HG03196 (cell line): ENCODE measurements around the gene R3HDM1.
"Not testable (repeated sequence)": the region's sequence is repeated elsewhere in the genome, so short reads cannot be mapped to it uniquely, and the experiment has no call there.

Source experiments
- ATAC-seq: cut with Tn5 transposase; IDR thresholded peaks from one replicate; pipeline ENCODE4 v1.9.1; 2021; ENCODE audit not compliant: unreplicated experiment

Gene R3HDM1

DNA sequence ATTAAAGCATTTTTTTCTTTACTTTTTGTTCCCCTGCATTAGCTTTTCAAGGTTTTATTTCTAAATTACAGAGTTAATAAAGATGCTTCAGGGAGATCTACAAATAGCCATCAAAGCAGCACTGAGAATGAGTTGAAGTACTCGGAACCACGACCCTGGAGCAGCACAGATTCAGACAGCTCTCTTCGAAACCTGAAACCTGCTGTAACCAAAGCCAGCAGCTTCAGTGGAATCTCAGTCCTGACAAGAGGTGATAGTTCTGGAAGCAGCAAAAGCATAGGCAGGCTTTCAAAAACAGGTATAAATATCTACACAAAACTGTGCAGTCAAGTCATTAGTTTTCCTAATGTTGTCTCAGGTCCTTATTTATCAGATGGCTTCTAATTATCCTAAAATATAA, 107.5 kb downstream of the R3HDM1 start:
- no peak for ATAC-seq

DNA sequence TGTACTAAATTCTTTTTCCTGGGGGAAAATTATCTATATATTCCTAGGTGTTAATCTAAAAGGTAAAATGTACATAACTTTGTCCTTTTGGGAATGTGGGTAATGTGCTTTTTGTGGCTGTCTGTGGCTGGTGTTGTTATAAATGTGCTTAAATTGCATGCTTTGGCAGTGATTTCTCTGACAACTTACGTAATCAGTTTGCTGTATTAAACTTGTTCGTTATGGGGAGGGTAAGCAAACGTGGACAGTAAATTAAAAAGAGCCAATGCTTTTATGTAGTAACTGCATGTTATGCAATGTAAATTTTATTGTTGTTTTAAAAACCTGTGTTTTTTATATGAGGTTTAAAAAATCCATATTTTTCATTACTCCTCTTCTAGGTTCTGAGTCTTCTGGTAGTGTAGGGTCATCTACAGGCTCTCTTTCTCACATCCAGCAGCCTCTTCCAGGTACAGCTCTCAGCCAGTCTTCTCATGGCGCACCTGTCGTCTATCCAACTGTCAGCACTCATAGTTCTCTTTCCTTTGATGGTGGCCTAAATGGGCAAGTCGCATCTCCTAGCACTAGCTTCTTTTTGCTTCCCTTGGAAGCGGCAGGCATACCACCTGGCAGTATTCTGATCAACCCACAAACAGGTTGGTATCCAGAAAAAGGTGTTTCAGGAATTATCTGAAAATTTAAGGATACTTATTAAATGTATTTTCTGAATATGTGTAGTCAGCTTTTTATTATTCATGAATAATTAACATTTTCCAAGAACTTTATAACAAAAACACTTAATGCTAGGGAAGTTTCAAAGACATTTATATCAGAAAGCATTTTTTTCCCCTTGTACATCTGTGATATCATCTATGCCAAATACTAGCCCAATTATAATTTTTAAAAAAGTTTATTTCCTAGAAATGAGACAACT, 110.1 kb downstream of the R3HDM1 start:
- no peak for ATAC-seq

DNA sequence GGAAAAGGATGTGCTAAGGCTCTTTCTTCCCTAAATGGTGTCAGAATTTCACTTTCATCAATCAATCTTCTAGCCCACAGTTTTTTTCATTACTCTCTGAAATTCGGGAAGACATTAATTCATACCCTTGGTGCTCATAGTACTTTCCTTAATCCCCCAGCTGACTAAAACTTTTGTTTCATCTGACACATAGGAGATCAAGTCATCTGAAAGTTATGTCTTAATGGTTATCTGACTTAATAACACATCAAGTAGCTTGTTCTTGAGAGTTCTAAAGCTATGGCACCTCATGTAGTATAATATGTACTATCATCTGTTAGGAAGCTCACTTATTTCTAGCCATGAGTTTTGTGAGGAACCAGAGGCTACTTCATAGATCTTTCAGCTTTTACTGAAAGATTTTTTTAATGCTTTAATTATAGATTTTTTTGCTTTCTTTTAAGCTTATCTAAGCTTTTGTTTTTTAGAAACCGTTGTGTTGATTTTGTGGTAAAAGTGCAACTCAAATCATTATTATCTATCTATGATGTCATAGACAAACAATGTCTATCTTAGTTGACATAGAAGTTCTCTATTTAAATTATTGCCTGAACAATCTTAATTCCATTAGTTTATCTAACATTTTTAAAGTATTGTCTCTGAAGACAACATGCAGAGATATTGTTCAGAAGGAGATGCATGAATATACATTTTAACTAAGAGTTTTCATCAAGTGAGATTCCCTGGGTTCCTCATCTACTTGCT, 116.7 kb downstream of the R3HDM1 start:
- no peak for ATAC-seq

DNA sequence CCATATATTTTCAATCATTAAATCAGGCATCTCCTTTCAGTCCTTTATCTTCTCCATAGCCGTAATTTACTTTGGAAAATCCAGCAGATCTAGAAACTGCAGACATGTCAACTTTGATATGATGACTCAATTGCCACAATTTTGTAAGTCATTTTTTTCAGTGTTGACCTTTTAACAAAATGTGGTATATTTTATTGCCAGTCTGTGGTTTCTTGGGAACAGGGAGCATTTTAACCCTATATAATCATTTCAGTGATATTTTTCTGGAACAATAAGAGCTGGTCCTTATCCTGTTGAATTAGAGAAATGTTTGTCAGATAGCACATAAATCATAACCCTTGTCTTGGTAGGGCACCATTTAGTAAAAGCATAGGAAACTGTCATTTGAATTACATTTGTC, 119.4 kb downstream of the R3HDM1 start:
- ATAC-seq, result no peak

DNA sequence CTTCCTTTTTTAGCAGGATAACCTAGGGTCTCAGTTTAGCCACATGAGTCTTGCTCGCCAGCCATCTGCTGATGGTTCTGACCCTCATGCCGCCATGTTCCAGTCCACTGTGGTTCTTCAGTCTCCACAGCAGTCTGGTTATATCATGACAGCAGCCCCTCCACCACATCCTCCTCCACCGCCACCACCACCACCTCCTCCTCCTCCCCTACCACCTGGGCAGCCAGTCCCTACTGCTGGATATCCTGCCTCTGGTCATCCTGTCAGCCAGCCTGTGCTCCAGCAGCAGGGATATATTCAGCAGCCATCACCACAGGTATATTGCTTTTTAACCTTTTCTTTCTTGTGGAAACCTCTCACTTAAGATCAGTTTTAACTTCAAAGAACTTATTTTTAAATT, 120.4 kb downstream of the R3HDM1 start:
- no peak for ATAC-seq

DNA sequence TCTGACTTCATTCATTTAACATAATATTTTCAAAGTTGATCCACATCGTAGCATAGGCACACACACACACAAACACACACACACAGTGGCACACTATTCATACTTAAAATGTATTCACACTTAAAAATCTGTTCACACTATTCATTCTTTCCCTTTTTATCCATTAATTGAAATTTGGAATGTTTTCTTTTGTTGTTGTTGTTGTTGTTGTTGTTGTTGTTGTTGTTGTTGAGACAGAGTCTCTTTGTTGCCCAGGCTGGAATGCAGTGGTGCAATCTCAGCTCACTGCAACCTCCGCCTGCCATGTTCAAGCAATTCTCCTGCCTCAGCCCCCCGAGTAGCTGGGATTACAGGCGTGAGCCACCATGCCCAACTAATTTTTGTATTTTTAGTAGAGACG, 123.0 kb downstream of the R3HDM1 start:
- ATAC-seq, result not testable (repeated sequence)

DNA sequence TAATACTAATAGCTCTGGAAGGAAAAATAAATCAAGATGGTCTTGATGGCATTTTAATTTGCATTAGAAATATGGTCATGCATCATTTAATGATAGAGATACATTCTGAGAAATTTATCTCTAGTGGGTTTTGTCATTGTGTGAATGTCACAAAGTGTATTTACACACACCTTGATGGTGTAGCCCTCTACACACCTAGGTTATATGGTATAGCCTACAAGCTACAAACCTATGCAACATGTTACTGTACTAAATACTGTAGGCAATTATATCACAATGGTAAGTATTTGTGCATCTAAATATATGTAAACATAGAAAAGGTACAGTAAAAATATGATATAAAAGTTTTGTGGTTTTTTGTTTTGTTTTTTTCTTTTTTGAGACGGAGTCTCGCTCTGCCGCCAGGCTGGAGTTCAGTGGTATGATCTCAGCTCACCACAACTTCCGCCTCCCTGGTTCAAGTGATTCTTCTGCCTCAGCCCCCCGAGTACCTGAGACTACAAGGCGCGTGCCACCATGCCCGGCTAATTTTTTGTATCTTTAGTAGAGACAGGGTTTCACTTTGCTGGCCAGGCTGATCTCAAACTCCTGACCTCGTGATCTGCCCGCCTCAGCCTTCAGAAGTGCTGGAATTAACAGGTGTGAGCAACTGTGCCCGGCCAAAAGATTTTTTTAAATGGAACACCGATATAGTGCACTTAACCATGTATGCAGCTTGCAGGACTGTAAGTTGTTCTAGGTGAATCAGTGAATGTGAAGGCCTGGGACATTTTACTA, 126.7 kb downstream of the R3HDM1 start:
- ATAC-seq, result no peak

DNA sequence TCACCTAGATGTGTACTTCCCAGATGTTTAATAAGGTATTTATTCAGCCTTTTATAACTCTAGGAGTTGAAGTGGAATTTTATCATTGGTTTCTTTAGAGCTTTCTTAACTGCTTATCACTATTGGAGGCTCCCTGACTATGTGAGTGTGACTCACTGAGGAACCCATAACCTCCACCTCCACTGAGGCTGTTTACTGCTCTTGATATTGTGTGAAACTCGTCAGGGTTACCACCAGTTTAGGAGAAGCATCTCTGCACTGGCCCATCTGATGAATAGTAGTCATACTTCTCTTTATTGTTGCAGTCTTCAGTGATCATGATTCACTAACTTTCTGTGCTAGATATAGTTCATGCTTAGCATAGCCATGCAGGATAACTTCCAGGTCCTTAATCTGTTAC, 130.8 kb downstream of the R3HDM1 start:
- no peak for ATAC-seq

DNA sequence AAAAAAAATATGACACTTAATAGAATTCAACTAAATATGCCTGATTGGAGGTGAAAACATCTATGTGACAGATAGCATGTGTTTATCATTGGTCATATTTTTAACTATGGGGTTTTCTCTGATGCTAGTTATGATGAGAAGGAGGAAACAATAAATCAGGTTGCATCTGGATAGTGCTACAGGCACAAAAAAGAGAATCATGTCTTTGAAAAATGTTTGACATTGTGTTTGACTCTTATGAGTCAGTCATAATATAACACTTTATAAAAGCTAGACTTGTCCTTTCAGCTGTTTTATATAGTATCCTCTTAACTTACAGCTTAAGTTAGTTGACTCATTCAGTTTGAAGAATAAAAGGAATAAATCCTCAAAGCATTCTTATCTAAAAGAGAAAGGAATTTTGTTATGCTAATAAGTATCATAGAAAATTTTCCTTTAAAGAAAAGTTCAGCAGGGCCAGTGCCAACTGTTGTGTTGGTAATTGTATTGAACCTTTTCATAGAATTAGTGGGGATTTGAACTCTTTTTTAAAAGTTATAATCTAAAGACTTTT, 131.9 kb downstream of the R3HDM1 start:
- ATAC-seq, result no peak

DNA sequence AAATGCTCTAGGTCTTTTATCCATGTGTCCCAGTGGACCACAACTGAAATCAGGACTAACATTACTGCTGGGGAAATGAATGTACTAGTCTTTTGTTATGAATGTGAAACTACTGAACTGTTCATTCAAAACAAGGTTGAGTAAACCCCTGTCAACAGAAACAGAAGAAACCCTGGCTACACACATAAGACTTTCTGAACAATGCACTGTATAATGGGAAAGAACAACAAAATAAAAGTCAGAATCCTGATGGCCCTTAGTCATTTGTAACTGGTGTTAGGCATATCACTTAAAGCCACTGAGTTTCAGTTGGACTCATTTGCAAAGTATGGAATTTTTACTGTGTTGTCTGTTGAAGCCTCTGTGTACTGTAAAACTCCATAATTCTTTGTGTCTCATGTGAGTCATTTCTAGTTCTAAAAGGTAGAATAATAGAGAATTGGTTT, 133.4 kb downstream of the R3HDM1 start:
- peak; percentile 82 for ATAC-seq

DNA sequence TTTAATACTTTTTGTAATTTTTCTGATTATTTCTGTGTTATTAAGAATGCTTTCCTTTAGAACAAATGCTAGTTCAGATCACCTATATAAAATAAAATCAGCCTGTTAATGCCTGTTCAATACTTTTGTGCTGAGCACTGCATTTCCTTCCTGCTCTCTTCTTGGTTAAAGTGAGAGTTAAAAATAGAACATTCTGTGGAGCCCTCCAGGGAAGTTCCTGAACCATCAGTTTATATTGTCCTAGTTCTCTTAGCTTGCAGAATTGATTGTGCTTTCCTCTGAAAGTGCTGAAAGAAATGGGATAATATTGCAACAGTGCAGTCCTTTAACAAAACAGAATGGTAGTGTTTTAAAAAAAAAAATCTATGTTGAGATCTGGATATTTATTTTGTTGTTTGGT, 135.8 kb downstream of the R3HDM1 start:
- ATAC-seq, result no peak

DNA sequence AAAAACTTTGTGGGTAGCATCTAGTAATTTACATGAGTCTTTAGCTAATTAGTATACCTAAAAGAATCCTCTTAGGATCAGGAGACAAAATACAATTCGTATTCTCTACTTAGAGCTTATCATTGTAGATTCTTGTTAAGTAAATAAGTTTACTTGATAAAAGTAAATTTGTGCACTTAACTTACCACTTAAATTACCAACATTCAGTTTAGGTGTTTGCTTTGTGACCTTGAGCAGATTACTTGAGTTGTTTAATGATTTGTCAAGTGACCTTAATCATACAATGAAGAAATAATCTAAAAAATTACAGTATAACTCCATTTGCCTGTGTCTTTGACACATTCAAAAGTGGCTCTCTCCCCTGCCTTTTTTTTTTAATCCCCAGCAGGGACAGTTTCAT, 143.2 kb downstream of the R3HDM1 start:
- no peak for ATAC-seq

DNA sequence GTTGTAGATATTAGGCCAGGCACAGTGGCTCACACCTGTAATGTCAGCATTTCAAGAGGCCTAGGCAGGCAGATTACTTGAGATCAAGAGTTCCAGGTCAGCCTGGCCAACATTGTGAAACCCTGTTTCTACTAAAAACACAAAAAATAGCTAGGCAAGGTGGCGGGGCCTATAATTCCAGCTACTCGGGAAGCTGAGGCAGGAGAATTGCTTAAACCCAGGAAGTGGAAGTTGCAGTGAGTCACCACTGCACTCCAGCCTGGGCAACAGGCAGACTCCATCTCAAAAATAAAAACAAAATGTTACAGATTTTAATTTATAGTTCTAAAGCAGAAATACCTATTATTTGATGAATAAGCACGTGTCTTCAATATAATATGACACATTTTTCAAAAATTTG, 144.7 kb downstream of the R3HDM1 start:
- ATAC-seq, result no peak

DNA sequence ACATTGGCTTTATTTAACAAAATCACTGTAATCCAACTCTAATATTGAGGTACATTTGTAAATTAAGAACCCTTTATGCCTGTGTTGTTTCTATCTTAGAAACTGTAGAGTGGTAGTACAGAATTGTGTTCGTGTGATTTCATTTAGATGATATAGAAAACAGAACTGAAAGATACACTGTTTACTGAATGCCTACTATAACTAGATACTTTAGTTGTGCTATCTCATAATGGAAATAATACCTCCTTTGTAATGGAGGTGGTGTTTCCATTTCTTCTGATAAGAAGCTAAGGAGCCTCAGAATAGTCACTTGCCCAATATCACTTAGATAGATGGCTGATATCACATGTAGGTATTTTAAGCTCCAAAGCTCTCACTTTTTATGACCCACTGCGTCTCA, 147.8 kb downstream of the R3HDM1 start:
- ATAC-seq, result no peak

DNA sequence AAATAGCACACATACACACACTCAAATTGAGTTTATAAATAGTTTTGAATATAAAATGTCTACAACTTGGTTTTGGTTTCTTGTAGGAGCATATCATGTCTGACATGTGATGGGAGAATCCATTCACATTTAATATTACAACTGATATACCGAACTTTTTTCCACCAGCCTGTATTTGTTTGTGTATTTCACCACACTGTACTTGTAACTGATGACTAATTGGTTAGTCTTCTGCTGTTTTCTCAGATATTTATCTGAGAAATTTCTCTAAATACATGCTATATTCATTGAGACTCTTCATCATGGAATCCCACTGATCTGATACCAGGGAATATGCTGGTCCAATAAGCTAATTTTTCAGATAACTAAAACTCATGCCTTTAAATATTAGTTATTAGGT, 154.1 kb downstream of the R3HDM1 start:
- no peak for ATAC-seq

DNA sequence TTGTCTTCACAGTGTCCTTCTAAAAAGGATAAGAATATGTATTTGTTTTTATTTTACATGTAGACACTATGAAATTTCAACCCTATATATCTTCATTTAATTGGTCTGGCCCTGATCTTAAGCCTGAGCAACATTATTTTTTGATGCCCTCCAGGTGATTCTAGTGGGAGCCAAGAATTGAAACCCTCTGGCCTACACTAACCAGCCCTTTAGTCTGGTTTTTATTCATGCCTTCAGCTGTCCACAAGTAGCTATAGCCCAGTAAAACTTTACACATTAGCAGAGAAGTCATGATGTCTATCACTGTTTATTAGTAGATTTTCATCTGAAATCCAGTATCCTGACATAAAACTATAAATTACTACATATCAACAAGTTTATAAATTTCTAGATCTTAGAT, 157.7 kb downstream of the R3HDM1 start:
- ATAC-seq, result no peak

DNA sequence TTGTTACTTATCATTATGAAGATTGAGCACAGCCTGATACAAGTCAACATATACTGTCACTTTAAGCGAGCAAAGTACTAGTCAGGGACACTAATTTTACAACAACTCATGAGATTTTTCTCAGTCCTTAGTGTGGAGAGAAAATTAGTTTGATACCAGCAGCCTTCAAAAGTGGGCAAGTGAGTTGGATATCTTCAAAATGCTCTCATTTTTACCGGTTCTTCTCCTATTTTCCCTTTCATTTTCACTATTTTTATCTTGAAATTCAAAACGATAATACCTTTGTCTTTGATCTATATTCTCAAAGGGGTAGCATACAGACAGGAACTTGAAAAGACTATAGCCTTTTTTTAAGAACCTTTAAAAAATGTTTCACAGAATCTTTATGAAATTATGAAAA, 158.4 kb downstream of the R3HDM1 start:
- no peak for ATAC-seq

DNA sequence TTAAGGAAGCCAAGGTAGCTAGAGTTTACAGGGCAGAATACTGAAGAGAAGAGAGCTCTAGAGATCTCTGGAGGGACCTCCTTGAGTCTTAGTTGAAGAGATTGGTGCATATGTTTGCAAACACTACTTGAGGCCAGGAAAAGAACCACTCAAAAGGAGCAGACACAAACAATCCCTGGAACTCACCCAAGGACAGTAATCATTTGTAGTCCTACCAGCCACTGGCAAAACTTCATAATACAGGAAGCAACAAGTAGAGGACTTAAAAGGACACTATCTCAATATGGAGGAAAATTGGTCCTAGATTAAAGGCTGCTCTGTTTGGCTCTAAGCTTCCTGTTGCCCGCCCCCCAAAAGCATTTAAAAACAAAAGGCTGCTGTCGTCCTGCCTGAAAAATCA, 163.4 kb downstream of the R3HDM1 start:
- ATAC-seq, result no peak

DNA sequence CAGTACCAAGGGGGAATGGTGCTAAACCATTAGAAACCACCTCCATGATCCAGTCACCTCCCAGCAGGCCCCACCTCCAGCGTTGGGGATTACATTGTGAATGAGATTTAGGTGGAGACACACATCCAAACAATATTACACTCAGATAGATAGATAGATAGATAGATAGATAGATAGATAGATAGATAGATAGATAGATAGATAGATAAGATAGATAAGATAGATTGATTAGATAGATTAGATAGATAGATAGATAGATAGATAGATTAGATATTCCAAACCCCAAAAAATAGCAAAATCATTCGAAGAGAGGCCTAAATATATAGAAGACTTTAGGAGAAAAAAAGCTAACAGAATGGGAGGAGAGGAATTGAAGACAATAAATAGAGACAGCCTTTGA, 167.6 kb downstream of the R3HDM1 start:
- ATAC-seq, result no peak

DNA sequence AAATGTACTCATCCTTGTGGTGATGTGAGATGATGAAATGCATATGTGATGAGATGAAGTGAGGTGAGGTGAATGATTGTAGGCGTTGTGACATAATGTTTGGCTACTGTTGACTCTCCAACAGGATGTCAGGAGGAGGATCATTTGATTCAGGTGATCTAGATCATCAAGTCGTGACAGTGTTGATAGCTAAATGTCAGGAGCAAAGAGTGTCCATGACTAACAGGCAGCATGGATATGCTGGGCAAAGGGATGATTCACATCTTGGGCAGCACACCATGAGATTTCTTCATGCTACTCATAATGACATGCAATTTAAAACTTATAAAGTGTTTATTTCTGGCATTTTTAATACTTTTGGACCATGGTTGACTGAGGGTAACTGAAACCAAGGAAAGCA, 170.2 kb downstream of the R3HDM1 start:
- no peak for ATAC-seq

DNA sequence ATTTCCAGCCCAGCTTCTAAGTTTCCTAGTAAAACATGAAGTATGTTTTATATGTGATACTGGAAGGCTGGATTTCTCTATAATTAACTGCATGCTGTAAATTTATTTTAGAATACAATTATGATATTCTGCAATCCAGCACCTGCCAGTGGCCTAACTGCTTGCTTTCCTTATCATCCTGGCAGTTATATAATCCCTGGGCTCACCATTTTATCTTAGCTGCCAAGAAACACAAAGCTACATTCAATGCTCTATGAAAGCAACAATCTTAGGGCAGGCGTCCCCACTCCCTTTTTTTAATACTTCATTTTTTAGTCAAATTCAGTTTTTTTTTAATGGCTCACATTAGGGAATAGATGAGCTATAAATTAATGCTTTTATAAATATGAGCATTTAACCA, 172.0 kb downstream of the R3HDM1 start:
- no peak for ATAC-seq
